HFFc6 (cell line): ENCODE results near the gene YAP1. TPM values are rescaled to one million over a fixed set of nuclear protein-coding genes. Genes with fewer than 3 reads are reported as not detected.

Source experiments
- DNase-seq: peaks from one replicate; pipeline ENCODE4 v3.0.0-alpha.2; 2018
- H3K27ac Mint-ChIP-seq: 2 replicates; pipeline ENCODE4 v1.8.0; 2020; ENCODE audit warnings: mild to moderate bottlenecking, mixed read lengths
- H3K27me3 Mint-ChIP-seq: 2 replicates; pipeline ENCODE4 v1.8.0; 2021; ENCODE audit warnings: mild to moderate bottlenecking, moderate library complexity, mixed read lengths; ENCODE audit not compliant: insufficient read depth
- H3K36me3 Mint-ChIP-seq: 2 replicates; pipeline ENCODE4 v1.8.0; 2021; ENCODE audit warnings: low read depth, mixed read lengths
- H3K4me1 Mint-ChIP-seq: 2 replicates; pipeline ENCODE4 v1.8.0; 2020; ENCODE audit warnings: low read depth, mixed read lengths
- H3K4me3 Mint-ChIP-seq: 2 replicates; pipeline ENCODE4 v1.8.0; 2020; ENCODE audit warnings: mild to moderate bottlenecking, moderate library complexity, mixed read lengths
- H3K9me3 Mint-ChIP-seq: 2 replicates; pipeline ENCODE4 v1.8.0; 2020; ENCODE audit warnings: mild to moderate bottlenecking, mixed read lengths
- total RNA-seq, 6 experiments: library from RNA; stranded (reverse); fragmentation: NEBNext Ultra II Directional; extraction: Animal tissue kit (Norgen Biotek cat#: 25700); gene quantifications; 2 replicates in 1 of 6; 3 replicates in 5 of 6; pipeline ENCODE4 v1.2.3, GENCODE V29; 2021
- TF ChIP-seq, protein P1 (sequence below): fragments of 200-600 bp; sonication (generic); IDR thresholded peaks from 2 replicates; pipeline ENCODE4 v1.5.0; 2021; ENCODE audit warnings: antibody characterized with exemption, mild to moderate bottlenecking

YAP1 gene
- total RNA-seq, 6 experiments from 2014 or later, result 120 to 159 (median 133) TPM

DNA sequence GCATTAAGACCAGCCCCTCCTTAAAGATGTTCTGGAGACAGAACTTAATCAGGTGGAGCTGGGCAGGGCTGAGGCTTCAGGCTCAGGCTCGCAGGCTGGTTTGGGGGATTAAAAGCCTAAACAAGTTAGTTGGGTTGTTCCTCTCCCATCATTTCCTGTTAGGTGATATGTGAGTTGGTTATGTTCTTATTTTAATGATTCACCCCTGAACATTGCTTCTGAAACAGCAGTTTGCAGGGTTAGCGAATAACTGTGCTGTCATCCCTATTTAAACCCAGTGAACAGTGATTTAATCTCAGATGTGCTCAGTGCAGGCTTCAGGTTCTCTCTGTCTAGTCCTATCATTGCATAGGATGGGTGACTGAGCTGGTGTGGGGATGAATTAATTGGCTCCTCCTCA lies 159.7 kb downstream of the YAP1 start:
- Mint-ChIP-seq H3K4me1 (peaks cover 52% of the 10 kb centered on the region), H3K4me3 (peak overlapping the region; percentile 17; the same call in 1 of the 2 replicates), H3K27me3 (no peaks in the 10 kb centered on the region), H3K9me3 (no peaks in the 10 kb centered on the region), H3K27ac (peak overlapping the region; percentile 56), H3K36me3 (0 out of 2 replicates have a peak, but pooled peaks cover 4% of the 10 kb centered on the region)
- DNase-seq, result peak; percentile 73
- TF ChIP-seq, protein P1, sequence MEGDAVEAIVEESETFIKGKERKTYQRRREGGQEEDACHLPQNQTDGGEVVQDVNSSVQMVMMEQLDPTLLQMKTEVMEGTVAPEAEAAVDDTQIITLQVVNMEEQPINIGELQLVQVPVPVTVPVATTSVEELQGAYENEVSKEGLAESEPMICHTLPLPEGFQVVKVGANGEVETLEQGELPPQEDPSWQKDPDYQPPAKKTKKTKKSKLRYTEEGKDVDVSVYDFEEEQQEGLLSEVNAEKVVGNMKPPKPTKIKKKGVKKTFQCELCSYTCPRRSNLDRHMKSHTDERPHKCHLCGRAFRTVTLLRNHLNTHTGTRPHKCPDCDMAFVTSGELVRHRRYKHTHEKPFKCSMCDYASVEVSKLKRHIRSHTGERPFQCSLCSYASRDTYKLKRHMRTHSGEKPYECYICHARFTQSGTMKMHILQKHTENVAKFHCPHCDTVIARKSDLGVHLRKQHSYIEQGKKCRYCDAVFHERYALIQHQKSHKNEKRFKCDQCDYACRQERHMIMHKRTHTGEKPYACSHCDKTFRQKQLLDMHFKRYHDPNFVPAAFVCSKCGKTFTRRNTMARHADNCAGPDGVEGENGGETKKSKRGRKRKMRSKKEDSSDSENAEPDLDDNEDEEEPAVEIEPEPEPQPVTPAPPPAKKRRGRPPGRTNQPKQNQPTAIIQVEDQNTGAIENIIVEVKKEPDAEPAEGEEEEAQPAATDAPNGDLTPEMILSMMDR, result no peak

DNA sequence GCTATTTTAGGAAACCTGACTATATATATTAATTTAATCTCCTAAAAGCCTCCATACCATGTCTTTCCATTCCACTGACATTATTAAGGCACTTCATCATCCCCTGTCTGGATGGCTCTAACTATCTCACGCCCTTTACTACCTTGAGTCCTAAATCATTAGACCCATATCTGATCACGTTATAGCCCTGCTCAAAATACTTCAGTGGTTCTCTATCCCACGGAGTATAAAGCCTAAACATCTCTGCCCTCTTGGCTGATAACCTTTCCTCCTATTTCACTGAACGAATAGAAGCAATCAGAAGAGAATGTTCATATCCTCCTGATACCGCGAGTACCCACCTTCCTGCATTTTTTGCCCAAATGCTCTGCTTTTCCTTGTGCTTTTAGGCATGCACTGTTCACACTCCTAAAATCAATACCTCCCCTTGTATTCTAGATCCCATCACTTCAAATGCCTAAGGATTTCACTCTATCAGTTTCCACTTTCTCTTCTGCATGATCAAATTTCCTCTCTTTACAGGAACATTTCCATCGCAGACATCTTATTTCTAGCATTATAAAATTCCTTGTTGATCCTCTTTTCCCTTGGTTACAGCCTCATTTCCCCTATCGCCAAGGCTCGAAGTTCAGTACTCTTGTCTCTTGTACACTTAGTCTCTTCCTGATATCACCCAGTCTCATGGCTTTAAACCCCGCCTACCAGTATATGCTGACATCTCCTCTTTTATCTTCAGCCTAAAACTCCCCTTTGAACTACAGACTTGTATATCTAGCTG lies 162.0 kb downstream of the YAP1 start:
- H3K4me3 Mint-ChIP-seq, result no peak overlapping the region
- H3K27ac Mint-ChIP-seq, result no peak overlapping the region
- TF ChIP-seq, protein P1, result no peak
- no peak for DNase-seq
- H3K27me3 Mint-ChIP-seq, result no peaks in the 10 kb centered on the region
- H3K36me3 Mint-ChIP-seq, result 0 out of 2 replicates have a peak, but pooled peaks cover 4% of the 10 kb centered on the region
- peaks cover 53% of the 10 kb centered on the region for H3K4me1 Mint-ChIP-seq
- no peaks in the 10 kb centered on the region for H3K9me3 Mint-ChIP-seq

DNA sequence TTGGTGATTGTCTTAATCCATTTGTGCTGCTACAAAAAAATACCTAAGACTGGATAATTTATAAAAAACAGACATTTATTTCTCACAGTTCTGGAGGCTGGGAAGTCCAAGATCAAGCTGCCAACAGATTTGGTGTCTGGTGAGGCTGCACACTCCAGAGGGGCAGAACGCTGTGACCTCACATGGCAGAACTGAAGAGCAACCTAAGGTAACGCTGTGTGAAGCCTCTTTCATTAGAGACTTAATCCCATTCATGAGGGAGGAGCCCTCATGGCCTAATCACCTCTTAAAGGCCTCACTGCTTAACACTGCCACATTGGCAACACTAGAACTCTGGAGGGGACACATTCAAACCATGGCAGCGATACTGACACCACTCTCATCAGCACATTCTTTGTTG lies 164.4 kb downstream of the YAP1 start:
- peaks cover 40% of the 10 kb centered on the region for H3K4me1 Mint-ChIP-seq
- no peak overlapping the region for H3K27ac Mint-ChIP-seq
- no peak overlapping the region for H3K4me3 Mint-ChIP-seq
- H3K27me3 Mint-ChIP-seq, result no peaks in the 10 kb centered on the region
- TF ChIP-seq, protein P1, result no peak
- DNase-seq, result no peak
- H3K9me3 Mint-ChIP-seq, result no peaks in the 10 kb centered on the region
- no peaks in the 10 kb centered on the region for H3K36me3 Mint-ChIP-seq

DNA sequence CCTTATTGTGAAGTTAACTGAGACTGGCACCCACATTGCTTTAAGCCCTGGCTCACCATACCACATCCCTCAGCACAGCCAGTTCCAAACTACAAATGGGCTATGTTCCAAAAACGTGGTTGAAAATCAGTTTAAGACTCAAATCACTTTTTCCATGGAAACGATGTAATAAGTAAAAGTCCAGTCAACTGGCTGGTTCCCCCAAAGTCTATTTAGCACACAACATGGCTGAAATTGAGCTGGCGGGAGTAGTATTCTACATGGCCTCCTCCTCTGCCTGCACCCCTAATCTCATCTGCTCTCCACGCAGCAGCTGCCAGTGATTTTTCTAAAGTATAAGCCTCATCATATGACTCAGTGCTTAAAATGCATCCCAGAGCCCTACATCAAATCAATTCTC lies 166.1 kb downstream of the YAP1 start:
- DNase-seq, result peak; percentile 6
- Mint-ChIP-seq H3K27ac (peak overlapping the region; percentile 59), H3K4me1 (peaks cover 40% of the 10 kb centered on the region)

DNA sequence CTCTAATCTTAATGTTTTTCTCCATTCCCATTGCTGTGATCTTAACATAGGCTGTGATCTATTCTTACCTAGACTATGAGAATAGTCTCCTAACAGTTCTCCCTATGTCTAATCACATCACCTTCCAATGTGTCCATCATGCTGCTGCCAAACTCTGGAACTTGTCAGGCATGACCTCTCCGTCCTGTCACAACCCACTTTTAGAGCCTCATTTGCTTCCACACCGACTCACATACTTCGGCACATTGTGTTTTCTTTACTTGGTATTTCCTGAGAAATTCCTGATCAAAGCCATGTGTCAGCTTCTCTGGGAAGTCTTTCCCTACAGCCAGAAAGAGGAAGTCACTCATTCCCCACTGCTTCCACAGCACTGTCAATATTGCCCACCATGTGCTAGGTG lies 166.5 kb downstream of the YAP1 start:
- DNase-seq, result peak; percentile 9
- peaks cover 40% of the 10 kb centered on the region for H3K4me1 Mint-ChIP-seq
- peak overlapping the region; percentile 59 for H3K27ac Mint-ChIP-seq
- no peaks in the 10 kb centered on the region for H3K9me3 Mint-ChIP-seq
- H3K27me3 Mint-ChIP-seq, result no peaks in the 10 kb centered on the region
- peak overlapping the region; percentile 18; the same call in 1 of the 2 replicates for H3K4me3 Mint-ChIP-seq
- TF ChIP-seq, protein P1, result no peak
- H3K36me3 Mint-ChIP-seq, result no peaks in the 10 kb centered on the region

More for the DNA sequence above, 166.1 kb downstream of the YAP1 start:
- Mint-ChIP-seq H3K4me3 (peak overlapping the region; percentile 18; the same call in 1 of the 2 replicates), H3K36me3 (no peaks in the 10 kb centered on the region), H3K27me3 (no peaks in the 10 kb centered on the region), H3K9me3 (no peaks in the 10 kb centered on the region)
- TF ChIP-seq, protein P1, result no peak
